Common myeloid progenitor, CD34-positive (primary cell): Measurements from ENCODE around the gene CPNE9.
A peak's percentile ranks its signal among the peaks of the same experiment; 100 is the strongest.

Experiments used
- CTCF ChIA-PET: fragments of 350-600 bp; sonication (Branson Sonifier 250); formaldehyde crosslinking; loops from one replicate; lab custom pipeline; 2021; ENCODE audit warnings: antibody characterized with exemption; lab: Charles Lee
- POLR2A ChIA-PET: fragments of 350-600 bp; sonication (Branson Sonifier 250); formaldehyde crosslinking; loops from one replicate; lab custom pipeline; 2021; ENCODE audit warnings: antibody characterized with exemption; lab: Charles Lee
- DNase-seq, 3 donors: peaks; one replicate each; pipeline versions ENCODE4 v3.0.0 to v3.0.0-alpha.2; 2013
- H3K27ac ChIP-seq, 2 experiments: 1 replicate in 1 of 2; 2 replicates in 1 of 2; pipeline ENCODE4 v1.7.0; 2013; ENCODE audit warnings: inconsistent platforms in 2 of 2, low read length in 2 of 2, mild to moderate bottlenecking in 2 of 2, low read depth in 1 of 2, moderate library complexity in 1 of 2; ENCODE audit not compliant: severe bottlenecking in 2 of 2, insufficient read depth in 1 of 2, poor library complexity in 1 of 2
- H3K27me3 ChIP-seq, 5 experiments: replicated peaks in 2 of 5; 1 replicate in 3 of 5; 2 replicates in 2 of 5; pipeline versions ENCODE4 v1.6.1 to v1.7.0; 2013; ENCODE audit warnings: low read length in 4 of 5, mild to moderate bottlenecking in 2 of 5, moderate library complexity in 2 of 5, inconsistent platforms in 1 of 5; ENCODE audit not compliant: insufficient read depth in 5 of 5, control insufficient read depth in 4 of 5
- H3K36me3 ChIP-seq, 4 experiments: 1 replicate in 2 of 4; 2 replicates in 2 of 4; pipeline versions ENCODE4 v1.6.1 to v1.7.0; 2013; ENCODE audit warnings: low read length in 3 of 4, control low read depth in 1 of 4, mild to moderate bottlenecking in 1 of 4; ENCODE audit not compliant: control insufficient read depth in 4 of 4, insufficient read depth in 4 of 4
- H3K4me1 ChIP-seq, 4 experiments: 1 replicate in 3 of 4; 2 replicates in 1 of 4; pipeline versions ENCODE4 v1.6.1 to v1.7.1; 2013; ENCODE audit warnings: low read length in 3 of 4, mild to moderate bottlenecking in 3 of 4, control low read depth in 1 of 4, inconsistent platforms in 1 of 4, moderate library complexity in 1 of 4; ENCODE audit not compliant: control insufficient read depth in 4 of 4, insufficient read depth in 4 of 4; ENCODE audit errors: control extremely low read depth in 1 of 4
- H3K4me3 ChIP-seq, 7 experiments: 1 replicate in 4 of 7; 2 replicates in 3 of 7; pipeline versions ENCODE4 v1.5.1 to v1.7.0; 2013; ENCODE audit warnings: mild to moderate bottlenecking in 7 of 7, low read length in 6 of 7, moderate library complexity in 6 of 7, inconsistent platforms in 2 of 7, low read depth in 2 of 7, control low read depth in 1 of 7; ENCODE audit not compliant: insufficient read depth in 4 of 7, control insufficient read depth in 1 of 7; ENCODE audit errors: extremely low read depth in 1 of 7
- H3K9me3 ChIP-seq, 5 experiments: 1 replicate in 4 of 5; 2 replicates in 1 of 5; pipeline versions ENCODE4 v1.6.1 to v1.7.1; 2013; ENCODE audit warnings: low read length in 4 of 5, mild to moderate bottlenecking in 2 of 5, inconsistent platforms in 1 of 5, low read depth in 1 of 5, moderate library complexity in 1 of 5; ENCODE audit not compliant: control insufficient read depth in 4 of 5, insufficient read depth in 2 of 5; ENCODE audit errors: control extremely low read depth in 1 of 5
- WGBS: methylation state at CpG from one replicate; pipeline ENCODE4 v1.1.5; 2013; ENCODE audit not compliant: insufficient coverage; 5-methylcytosine and 5-hydroxymethylcytosine counted together

Gene CPNE9

GRCh38 chr3:9701006-9701405, 2.6 kb upstream of the CPNE9 start:
- H3K9me3 ChIP-seq, result no peaks in the 10 kb centered on the region
- ChIA-PET POLR2A (no interaction called here), CTCF (interaction anchor here (1.1 kb wide), 1 partner anchor 8 kb away, joined by 3 read pairs; no protein-coding TSS in a partner anchor)
- peaks cover 7 to 61% (median 42%) of the 10 kb centered on the region in 4 experiments for H3K36me3 ChIP-seq
- H3K27ac ChIP-seq, result no peak overlapping the region
- 100% methylated on average over 7 of the region's 7 CpGs for WGBS
- H3K27me3 ChIP-seq, result peaks cover 0 to 33% (median 6%) of the 10 kb centered on the region in 5 experiments
- H3K4me1 ChIP-seq, result peaks cover 0 to 18% (median 15%) of the 10 kb centered on the region in 4 experiments
- no peak for DNase-seq
- H3K4me3 ChIP-seq, result no peak overlapping the region

DNA sequence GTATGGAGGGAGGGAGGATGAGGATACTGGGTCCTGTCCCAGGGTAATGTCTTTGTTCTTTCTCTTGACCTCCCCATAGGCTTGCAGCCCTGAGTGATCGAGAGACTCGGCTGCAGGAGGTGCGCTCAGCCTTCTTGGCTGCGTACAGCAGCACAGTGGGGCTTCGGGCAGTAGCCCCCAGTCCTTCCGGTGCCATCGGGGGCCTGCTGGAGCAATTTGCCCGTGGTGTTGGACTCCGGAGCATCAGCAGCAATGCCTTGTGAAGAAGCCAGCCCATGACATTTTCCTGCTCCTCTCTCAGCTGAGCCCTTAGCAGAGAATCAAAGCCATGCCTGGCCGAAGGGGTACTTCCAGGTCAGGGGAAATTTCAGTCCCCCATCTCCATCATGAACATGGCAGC, 1.9 kb upstream of the CPNE9 start:
- 96% methylated on average over 9 of the region's 10 CpGs for WGBS
- no peak overlapping the region for H3K4me3 ChIP-seq
- CTCF ChIA-PET, result interaction anchor here (1.1 kb wide), 1 partner anchor 9 kb away, joined by 3 read pairs; no protein-coding TSS in a partner anchor

GRCh38 chr3:9703240-9703639, 393 bp upstream of the CPNE9 start:
- Histone ChIP-seq H3K27me3 (peaks cover 0 to 41% (median 6%) of the 10 kb centered on the region in 5 experiments), H3K36me3 (peaks cover 2 to 39% (median 23%) of the 10 kb centered on the region in 4 experiments), H3K4me1 (peaks cover 0 to 18% (median 15%) of the 10 kb centered on the region in 4 experiments), H3K27ac (no peak overlapping the region), H3K4me3 (no peak overlapping the region), H3K9me3 (no peaks in the 10 kb centered on the region)
- WGBS, result 92% methylated on average over 2 of the region's 4 CpGs
- ChIA-PET CTCF (interaction anchor here (1.0 to 2.2 kb wide), 4 partner anchors 11 to 33 kb away, joined by 4 to 5 read pairs (median 4); no protein-coding TSS in a partner anchor), POLR2A (interaction anchor here (1.2 kb wide), 1 partner anchor 13 kb away, joined by 3 read pairs; no protein-coding TSS in a partner anchor)
- DNase-seq, result peak in 1 of 3 donors; percentile 5

More for the DNA sequence above, 1.9 kb upstream of the CPNE9 start:
- peaks cover 2 to 54% (median 38%) of the 10 kb centered on the region in 4 experiments for H3K36me3 ChIP-seq
- no peak for DNase-seq
- POLR2A ChIA-PET, result interaction anchor here (0.6 kb wide), 1 partner anchor 1645 kb away, joined by 7 read pairs; no protein-coding TSS in a partner anchor
- no peaks in the 10 kb centered on the region for H3K9me3 ChIP-seq
- H3K27ac ChIP-seq, result no peak overlapping the region
- H3K27me3 ChIP-seq, result peaks cover 0 to 38% (median 6%) of the 10 kb centered on the region in 5 experiments
- peaks cover 0 to 18% (median 15%) of the 10 kb centered on the region in 4 experiments for H3K4me1 ChIP-seq

DNA sequence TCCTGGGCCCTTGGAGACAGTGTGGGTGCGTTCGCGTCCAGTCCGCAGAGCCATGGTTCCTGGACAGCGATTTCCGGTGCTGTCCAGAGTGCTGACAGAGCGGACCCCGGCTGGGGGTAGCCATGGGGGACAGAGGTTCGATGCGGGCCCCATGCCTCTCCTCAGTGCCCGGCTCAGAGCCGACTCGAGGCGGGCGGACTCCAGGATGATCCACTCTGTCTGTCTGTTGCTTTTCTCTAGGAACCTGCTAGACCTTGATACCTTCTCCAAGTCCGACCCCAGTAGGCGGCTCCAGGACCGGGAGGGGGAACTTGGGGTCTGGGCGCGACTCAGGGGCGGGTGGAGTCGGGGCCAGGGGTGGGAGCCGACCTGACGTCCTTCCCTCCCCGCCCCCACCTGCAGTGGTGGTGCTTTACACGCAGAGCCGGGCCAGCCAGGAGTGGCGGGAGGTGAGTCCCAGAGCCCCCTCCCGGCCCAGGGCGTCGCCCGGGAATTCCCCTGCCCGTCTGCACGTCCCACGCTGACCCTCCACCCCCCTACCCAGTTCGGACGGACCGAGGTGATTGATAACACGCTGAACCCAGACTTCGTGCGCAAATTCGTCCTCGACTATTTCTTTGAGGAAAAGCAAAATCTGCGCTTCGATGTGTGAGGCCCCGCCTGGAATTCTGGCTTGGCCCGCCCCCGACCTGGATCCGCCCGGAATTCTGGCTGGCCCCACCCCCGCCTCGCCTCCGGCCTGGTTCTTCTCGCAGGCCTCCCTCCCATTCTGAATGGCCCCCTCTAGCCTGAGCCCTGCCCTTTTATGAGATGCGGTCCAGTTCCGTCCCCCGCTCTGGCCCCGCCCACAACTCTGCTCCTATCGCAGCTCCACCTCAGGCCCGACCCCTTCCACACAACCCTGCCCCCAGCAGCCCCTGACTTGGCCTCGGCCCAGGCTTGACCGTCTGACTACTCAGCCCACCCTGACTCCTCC, 1.0 kb downstream of the CPNE9 start:
- 2% methylated on average over 45 of the region's 62 CpGs for WGBS
- POLR2A ChIA-PET, result no interaction called here
- H3K4me3 ChIP-seq, result peak overlapping the region in 6 of 7 experiments; percentile 15 to 69 (median 54)
- H3K9me3 ChIP-seq, result no peaks in the 10 kb centered on the region
- peaks cover 2 to 29% (median 20%) of the 10 kb centered on the region in 4 experiments for H3K36me3 ChIP-seq
- CTCF ChIA-PET, result interaction anchor here (1.4 to 2.2 kb wide), 2 partner anchors 11 to 13 kb away, joined by 4 to 5 read pairs; no protein-coding TSS in a partner anchor
- no peak overlapping the region for H3K27ac ChIP-seq
- H3K27me3 ChIP-seq, result peaks cover 0 to 41% (median 6%) of the 10 kb centered on the region in 5 experiments
- H3K4me1 ChIP-seq, result peaks cover 0 to 18% (median 15%) of the 10 kb centered on the region in 4 experiments
- DNase-seq, result peak in 2 of 3 donors; percentile 48 to 55

DNA sequence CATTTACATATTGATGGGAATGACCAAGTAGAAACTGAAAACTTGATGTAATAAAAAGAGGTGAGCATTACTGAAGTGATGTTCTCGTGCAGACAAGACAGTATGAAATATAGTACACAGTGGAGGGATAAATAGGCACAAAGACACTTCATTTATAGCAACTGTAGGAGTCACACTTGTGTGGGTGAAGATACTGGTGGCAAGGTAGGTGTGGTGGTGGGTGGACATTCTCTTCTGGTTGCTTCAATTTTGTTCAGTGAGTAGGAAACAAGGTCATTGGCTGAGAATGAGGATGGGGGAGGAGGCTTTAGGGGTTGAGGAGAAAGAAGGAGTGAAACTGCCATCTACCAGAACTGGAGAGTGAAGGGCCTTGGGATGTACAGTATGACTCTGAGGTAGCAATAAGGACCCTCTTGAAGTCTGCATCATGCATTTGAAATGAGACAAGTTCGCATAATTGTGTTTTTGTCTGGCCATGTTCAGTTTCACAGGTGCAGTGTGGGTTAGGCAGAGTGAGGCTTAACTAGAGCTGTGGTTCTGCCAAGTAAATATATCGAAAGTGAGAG, 6.6 kb downstream of the CPNE9 start:
- Histone ChIP-seq H3K27ac (no peak overlapping the region), H3K27me3 (peaks cover 0 to 16% (median 2%) of the 10 kb centered on the region in 5 experiments), H3K4me3 (no peak overlapping the region), H3K4me1 (peaks cover 2 to 7% (median 6%) of the 10 kb centered on the region in 4 experiments), H3K9me3 (no peaks in the 10 kb centered on the region), H3K36me3 (no peaks in the 10 kb centered on the region)
- no peak for DNase-seq
- ChIA-PET POLR2A (no interaction called here), CTCF (interaction anchor here (1.5 kb wide), 1 partner anchor 19 kb away, joined by 4 read pairs; no protein-coding TSS in a partner anchor)
- WGBS, result 98% methylated on average over 3 of the region's 3 CpGs

DNA sequence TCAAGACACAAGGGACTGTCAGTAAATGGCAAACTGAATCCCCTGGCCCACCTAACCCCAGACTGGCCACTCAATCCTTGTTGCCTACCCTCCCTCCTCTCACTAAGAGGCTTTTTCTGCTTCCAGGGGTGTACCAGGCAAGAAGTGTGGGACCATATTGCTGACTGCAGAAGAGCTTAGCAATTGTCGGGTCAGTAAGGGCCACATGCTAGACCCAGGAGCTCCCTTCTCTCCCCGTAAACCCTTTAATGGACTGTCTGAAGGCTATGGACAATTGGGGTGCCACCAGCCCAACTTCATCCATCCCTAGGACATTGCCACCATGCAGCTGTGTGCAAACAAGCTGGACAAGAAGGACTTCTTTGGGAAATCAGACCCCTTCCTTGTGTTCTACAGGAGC, 8.8 kb downstream of the CPNE9 start:
- POLR2A ChIA-PET, result no interaction called here
- Histone ChIP-seq H3K27ac (no peak overlapping the region), H3K4me1 (peaks cover 2 to 17% (median 15%) of the 10 kb centered on the region in 4 experiments), H3K4me3 (no peak overlapping the region), H3K36me3 (no peaks in the 10 kb centered on the region), H3K27me3 (no peaks in the 10 kb centered on the region), H3K9me3 (no peaks in the 10 kb centered on the region)
- CTCF ChIA-PET, result interaction anchor here (1.1 to 2.4 kb wide), 5 partner anchors 8 to 356 kb away, joined by 3 to 8 read pairs (median 4); no protein-coding TSS in a partner anchor
- WGBS, result 96% methylated on average over 2 of the region's 2 CpGs
- DNase-seq, result no peak
